ENCODE results near the gene TPMT.
A peak's percentile ranks its signal among the peaks of the same experiment; 100 is the strongest.
"Not testable (repeated sequence)": the region's sequence is repeated elsewhere in the genome, so short reads cannot be mapped to it uniquely, and the experiment has no call there.

The TPMT gene

DNA sequence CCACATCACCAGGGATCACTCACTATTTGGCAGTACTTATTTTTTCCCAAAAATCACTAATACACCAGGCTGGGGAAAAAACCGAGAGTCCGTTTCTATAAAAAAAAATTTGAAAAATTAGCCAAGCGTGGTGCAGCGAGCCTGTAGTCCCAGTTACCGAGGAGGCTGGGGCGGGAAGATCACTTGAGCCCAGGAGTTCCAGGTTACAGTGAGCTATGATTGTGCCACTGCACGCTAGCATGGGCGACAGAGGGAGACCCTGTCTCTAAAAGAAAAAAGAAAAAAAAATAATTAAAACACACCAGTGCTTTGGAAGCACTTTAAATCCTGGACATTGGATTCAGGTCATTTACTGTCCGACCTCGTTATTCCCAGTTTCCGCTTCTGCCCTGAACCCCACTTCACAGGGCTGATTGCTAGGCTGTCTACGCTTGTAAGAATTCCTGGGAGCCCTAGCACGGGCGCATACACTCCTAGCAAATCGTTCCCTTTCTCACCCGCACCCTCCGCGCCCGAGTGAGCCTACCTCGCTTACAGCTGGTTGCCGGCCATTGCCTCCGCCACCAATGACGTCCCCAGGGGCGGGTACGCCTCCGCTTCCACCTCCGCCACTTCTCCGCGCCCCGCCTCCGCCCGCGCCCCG lies at the start of gene TPMT:
TPMT (minus strand) TSS at position 571 of the 643 bp plus-strand sequence. CDS start 5,950 bp downstream, outside the sequence.
- peak within 1 kb of the TSS; percentile 99 for H3K9ac ChIP-seq (ENCODE audit: low read depth, low read length)
- 0 out of 2 replicates have a peak, but pooled peaks cover 3% of the 10 kb centered on the region for H3K36me3 ChIP-seq (ENCODE audit: insufficient read depth, low read length)
- peaks cover 3% of the 10 kb centered on the region; the same call in 1 of the 2 replicates for H3K4me1 ChIP-seq (ENCODE audit: insufficient read depth, low read length)
- H3K9me3 ChIP-seq (ENCODE audit: control insufficient read depth, insufficient read depth, low read length) = no peaks in the 10 kb centered on the region

DNA sequence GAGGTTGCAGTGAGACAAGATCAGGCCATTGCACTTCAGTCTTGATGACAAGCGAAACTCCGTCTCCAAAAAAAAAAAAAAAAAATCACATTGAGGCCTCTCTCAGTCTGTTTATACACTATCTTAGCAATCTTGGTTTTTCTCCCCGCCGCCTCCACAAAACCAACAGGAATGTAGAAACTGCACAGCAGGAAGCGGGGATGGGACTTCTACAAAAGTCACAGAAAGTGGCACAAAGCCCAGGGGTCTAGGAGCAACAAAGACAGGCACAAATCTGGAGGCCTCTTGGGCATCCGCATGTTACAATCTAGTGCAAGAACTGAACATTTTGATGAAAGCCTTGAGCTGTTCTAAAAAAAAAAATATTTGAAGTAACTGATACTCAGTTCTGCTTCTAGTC lies 48.9 kb upstream of the TPMT start:
- Histone ChIP-seq H3K9me3 (ENCODE audit: control insufficient read depth, insufficient read depth, low read length) (no peaks in the 10 kb centered on the region), H3K9ac (ENCODE audit: low read depth, low read length) (no peak overlapping the region), H3K36me3 (ENCODE audit: insufficient read depth, low read length) (no peaks in the 10 kb centered on the region), H3K4me1 (ENCODE audit: insufficient read depth, low read length) (no peaks in the 10 kb centered on the region)

DNA sequence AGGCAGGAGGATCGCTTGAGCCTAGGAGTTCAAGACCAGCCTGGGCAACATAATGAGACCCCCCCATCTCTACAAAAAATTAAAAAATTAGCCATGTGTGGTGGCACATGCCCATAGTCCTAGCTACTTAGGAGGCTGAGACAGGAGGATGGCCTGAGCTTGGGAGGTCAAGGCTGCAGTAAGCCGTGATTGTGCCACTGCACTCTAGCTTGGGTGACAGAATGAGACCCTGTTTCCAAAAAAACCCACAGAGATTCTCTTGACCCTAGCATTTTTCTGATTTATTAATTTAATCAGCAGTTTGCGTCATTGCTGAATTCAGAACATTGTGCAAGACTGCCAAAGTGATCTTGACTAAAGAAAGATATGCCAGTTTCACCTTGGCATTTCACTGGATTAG lies 37.1 kb upstream of the TPMT start:
- H3K36me3 ChIP-seq (ENCODE audit: insufficient read depth, low read length) = no peaks in the 10 kb centered on the region
- no peak overlapping the region for H3K9ac ChIP-seq (ENCODE audit: low read depth, low read length)
- no peaks in the 10 kb centered on the region for H3K9me3 ChIP-seq (ENCODE audit: control insufficient read depth, insufficient read depth, low read length)
- peaks cover 5% of the 10 kb centered on the region for H3K4me1 ChIP-seq (ENCODE audit: insufficient read depth, low read length)

DNA sequence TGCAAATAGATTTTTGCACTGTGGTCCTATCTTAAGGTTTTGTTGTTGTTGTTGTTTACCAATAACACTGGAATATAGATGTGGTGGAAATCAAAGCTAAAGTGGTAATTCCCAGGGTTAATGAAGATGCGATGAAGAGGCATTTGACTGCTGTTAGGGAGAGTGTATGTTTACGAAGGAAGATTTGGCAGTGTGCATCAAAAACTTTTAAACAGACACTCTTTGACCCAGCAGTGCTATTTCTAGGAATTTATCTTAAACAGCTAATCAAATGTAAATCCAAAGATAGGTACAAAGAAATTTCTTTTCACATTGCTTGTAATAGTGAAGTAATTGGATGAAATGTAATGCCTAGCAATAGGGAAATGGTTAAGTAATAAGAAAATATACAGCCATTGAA lies 34.3 kb upstream of the TPMT start:
- Histone ChIP-seq H3K9ac (ENCODE audit: low read depth, low read length) (no peak overlapping the region), H3K4me1 (ENCODE audit: insufficient read depth, low read length) (peaks cover 21% of the 10 kb centered on the region), H3K9me3 (ENCODE audit: control insufficient read depth, insufficient read depth, low read length) (no peaks in the 10 kb centered on the region), H3K36me3 (ENCODE audit: insufficient read depth, low read length) (no peaks in the 10 kb centered on the region)

DNA sequence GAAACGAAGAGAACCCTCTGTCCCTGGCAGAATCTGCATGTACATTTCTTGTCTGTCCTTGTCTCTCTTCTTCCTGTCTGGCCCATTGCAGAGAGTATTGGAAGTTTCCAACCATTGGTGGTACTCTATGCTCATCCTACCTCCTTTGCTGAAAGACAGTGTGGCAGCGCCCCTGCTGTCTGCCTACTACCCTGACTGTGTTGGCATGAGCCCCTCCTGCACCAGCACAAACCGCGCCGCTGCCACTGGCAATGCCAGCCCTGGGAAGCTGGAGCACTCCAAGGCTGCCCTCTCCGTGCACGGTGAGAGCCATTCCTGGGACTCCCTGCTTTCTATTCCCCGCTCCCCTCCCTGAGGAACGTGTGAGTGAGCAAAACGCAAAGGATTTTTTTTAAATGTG lies 32.8 kb upstream of the TPMT start:
- no peaks in the 10 kb centered on the region for H3K36me3 ChIP-seq (ENCODE audit: insufficient read depth, low read length)
- H3K4me1 ChIP-seq (ENCODE audit: insufficient read depth, low read length) = peaks cover 21% of the 10 kb centered on the region
- H3K9ac ChIP-seq (ENCODE audit: low read depth, low read length) = no peak overlapping the region
- no peaks in the 10 kb centered on the region for H3K9me3 ChIP-seq (ENCODE audit: control insufficient read depth, insufficient read depth, low read length)

DNA sequence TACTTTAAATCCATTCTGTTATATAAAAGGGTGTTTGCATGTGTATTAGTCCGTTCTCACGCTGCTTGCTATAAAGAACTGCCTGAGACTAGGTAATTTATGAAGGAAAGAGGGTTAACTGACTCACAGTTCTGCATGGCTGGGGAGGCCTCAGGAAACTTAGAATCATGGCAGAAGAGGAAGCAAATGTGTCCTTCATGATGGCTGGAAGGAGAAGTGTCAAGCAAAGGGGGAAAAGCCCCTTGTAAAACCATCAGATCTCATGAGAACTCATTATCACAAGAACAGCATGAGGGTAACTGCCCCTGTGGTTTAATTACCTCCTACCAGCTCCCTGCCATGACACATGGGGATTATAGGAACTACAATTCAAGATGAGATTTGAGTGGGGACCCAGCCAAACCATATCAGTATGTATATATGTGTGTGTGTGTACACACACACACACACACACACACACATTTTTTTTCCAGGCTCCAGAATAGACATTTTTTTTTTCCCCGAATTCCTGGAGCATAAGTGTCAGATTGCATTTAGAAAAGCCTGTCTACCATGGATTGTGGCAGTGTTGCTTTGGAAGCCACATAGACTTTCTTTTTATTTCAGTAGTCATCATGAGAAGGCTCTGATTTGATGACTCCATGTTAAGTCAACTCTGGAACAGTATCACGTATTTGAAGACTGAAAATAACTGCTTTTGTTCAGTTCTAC lies 31.8 kb upstream of the TPMT start:
- Histone ChIP-seq H3K4me1 (ENCODE audit: insufficient read depth, low read length) (peaks cover 25% of the 10 kb centered on the region), H3K9me3 (ENCODE audit: control insufficient read depth, insufficient read depth, low read length) (no peaks in the 10 kb centered on the region), H3K36me3 (ENCODE audit: insufficient read depth, low read length) (no peaks in the 10 kb centered on the region), H3K9ac (ENCODE audit: low read depth, low read length) (no peak overlapping the region)

DNA sequence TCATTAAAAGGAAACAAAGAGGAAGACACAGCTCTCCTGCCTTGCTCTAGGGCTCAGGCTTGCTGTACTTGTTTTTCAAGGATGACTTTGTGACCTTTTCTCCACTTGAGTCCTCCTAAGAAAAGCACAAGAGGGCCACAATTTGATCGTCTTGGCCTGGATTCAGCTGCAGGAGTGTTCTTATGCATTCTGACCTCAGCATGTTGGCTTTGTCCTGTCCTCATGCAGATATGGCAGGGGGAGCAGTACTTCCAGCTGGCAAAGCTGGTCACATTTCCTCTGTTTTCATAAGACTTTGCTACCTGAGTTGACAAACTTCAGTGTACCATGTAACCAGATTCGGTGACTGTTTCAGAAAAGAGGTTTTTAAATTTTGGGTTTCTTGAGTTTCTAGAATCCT lies 31.2 kb upstream of the TPMT start:
- no peaks in the 10 kb centered on the region for H3K36me3 ChIP-seq (ENCODE audit: insufficient read depth, low read length)
- H3K4me1 ChIP-seq (ENCODE audit: insufficient read depth, low read length) = peaks cover 25% of the 10 kb centered on the region
- H3K9ac ChIP-seq (ENCODE audit: low read depth, low read length) = no peak overlapping the region
- H3K9me3 ChIP-seq (ENCODE audit: control insufficient read depth, insufficient read depth, low read length) = no peaks in the 10 kb centered on the region

DNA sequence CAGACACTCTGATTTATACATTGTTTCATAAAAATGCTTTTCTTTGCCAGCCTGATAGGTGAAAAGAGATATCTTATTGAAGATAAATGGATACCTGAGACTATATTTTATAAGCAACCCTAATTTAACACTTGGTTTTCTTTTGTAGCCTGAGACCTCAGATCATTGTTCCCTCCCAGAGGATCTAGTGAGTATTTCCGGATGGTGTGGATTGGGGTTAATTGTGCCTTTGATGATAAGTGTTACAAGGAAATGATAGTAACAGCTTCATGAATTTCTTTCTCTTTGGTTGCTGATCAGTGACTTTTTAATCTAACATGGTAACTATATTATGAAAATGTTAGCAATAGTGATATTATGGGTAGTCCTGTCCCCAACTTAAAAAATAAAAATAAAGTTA lies 30.7 kb upstream of the TPMT start:
- Histone ChIP-seq H3K9ac (ENCODE audit: low read depth, low read length) (no peak overlapping the region), H3K36me3 (ENCODE audit: insufficient read depth, low read length) (no peaks in the 10 kb centered on the region), H3K4me1 (ENCODE audit: insufficient read depth, low read length) (peaks cover 25% of the 10 kb centered on the region), H3K9me3 (ENCODE audit: control insufficient read depth, insufficient read depth, low read length) (no peaks in the 10 kb centered on the region)

DNA sequence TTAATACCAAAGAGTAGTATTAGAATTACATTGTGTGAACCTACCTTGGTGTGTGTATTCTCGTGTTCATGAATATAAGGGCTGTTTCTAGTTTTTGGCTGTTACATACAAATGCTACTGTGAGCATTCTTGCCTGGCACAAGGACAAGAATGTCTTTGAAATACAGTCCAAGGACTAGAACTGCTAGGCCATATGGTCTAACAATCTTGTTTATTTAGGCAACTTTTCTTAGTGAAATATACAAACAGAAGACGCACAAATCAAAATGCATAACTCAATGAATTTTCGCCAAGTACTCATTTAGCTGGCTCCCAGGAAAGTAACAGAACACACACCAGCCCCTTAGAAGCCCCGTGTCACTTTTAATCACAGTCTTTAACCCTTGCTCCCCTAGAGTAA lies 28.9 kb upstream of the TPMT start:
- Histone ChIP-seq H3K4me1 (ENCODE audit: insufficient read depth, low read length) (peaks cover 25% of the 10 kb centered on the region), H3K9me3 (ENCODE audit: control insufficient read depth, insufficient read depth, low read length) (no peaks in the 10 kb centered on the region), H3K36me3 (ENCODE audit: insufficient read depth, low read length) (no peaks in the 10 kb centered on the region), H3K9ac (ENCODE audit: low read depth, low read length) (no peak overlapping the region)

DNA sequence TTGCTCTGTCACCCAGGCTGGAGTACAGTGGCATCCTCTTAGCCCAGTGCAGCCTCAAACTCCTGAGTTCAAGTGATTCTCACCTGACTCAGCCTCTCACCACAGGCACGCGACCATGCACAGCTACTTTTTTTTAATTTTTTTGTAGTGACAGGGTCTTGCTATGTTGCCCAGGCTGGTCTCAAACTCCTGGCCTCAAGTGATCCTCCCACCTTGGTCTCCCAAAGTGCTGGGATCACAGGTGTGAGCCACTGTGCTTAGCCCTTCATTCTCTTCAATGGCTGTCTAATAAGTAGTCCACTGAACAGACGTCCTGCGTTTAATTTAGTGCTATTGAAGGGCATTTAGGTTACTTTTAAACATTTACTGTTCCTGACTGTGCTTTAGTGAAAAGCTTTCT lies 27.7 kb upstream of the TPMT start:
- H3K36me3 ChIP-seq (ENCODE audit: insufficient read depth, low read length) = no peaks in the 10 kb centered on the region
- H3K9ac ChIP-seq (ENCODE audit: low read depth, low read length) = no peak overlapping the region
- H3K4me1 ChIP-seq (ENCODE audit: insufficient read depth, low read length) = peaks cover 25% of the 10 kb centered on the region
- H3K9me3 ChIP-seq (ENCODE audit: control insufficient read depth, insufficient read depth, low read length) = no peaks in the 10 kb centered on the region

DNA sequence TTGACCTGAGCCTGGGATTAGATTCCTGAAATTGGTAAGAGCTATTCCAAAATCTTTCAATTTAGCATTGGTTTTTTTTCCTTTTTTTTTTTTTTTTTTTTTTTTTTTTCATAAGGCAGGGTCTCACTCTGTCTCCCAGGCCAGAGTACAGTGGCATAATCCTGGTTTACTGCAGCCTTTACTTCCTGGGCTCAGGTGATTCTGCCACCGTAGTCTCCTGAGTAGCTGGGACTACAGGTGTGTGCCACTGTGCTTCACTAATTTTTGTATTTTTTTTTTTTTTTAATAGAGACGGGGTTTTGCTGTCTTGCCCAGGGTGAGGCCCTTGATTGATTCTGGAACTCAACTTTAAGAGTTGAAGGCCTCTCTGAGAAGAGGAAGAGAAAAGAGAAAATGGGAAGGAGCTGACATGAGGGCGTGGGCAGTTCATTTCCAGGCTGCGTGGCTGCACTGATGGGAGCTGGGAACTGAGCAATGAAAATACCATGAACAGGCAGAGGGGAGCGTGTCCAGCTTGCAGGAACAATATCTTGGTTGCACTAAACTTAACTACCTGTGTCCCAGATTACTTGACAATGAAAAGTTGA lies 25.0 kb upstream of the TPMT start:
- Histone ChIP-seq H3K36me3 (ENCODE audit: insufficient read depth, low read length) (no peaks in the 10 kb centered on the region), H3K4me1 (ENCODE audit: insufficient read depth, low read length) (peaks cover 4% of the 10 kb centered on the region; the same call in 1 of the 2 replicates), H3K9ac (ENCODE audit: low read depth, low read length) (no peak overlapping the region), H3K9me3 (ENCODE audit: control insufficient read depth, insufficient read depth, low read length) (no peaks in the 10 kb centered on the region)

DNA sequence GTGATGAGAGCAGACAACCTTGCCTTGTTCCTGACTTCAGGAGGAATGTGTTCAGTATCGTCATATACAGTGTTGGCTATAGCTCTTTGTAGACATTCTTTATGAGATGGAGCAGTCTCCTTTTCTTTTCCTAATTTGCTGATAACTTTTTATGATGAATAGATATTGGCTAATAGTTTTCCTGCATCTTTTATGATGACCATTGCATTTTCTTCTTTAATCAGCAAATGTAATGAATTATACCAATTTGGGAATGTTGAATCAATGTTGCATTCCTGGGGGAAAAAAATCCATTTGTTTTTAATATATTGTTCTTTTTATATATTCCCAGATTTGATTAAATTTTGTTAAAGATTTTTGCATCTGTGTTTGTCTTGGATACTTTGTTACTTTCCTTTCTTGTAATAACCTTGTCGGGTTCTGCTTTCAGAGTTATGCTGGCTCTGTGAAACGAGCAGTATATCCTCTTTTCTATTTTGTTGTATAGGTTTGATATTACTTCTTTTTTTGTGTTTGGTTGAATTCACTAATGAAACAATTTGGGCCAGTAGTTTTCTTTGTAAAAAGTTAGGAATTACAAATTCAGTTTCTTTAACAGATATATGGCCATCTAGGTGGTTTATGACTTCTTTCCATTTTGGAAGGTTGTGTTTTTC lies 24.2 kb upstream of the TPMT start:
- Histone ChIP-seq H3K36me3 (ENCODE audit: insufficient read depth, low read length) (no peaks in the 10 kb centered on the region), H3K9me3 (ENCODE audit: control insufficient read depth, insufficient read depth, low read length) (no peaks in the 10 kb centered on the region), H3K9ac (ENCODE audit: low read depth, low read length) (no peak overlapping the region), H3K4me1 (ENCODE audit: insufficient read depth, low read length) (peaks cover 4% of the 10 kb centered on the region; the same call in 1 of the 2 replicates)

DNA sequence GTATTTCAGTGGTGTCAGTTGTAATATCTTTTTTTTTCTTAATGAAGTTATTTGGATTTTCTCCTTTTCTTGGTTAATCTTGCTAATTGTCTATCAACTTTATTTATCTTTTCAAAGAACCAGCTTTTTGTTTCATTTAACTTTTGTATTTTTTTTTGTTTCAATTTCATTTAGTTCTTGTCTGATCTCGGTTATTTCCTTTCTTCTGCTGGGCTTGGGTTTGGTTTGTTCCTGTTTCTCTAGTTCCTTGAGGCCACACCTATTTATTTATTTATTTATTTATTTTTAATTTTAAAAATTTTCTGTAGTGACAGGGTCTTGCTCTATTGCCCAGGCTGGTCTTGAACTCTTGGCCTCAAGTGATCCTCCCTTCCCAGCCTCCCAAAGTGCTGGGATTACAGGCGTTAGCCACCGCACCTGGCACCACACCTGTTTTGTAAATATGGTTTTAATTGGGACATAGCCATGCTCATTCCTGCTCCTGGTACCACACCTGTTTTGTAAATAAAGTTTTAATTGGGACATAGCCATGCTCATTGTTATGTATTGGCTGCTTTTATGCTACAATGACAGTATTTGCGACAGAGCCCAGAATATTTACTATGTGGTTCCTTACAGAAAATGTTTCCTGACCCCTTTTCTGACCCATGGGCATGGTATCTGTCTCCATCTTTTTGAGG lies 22.5 kb upstream of the TPMT start:
- peaks cover 4% of the 10 kb centered on the region; the same call in 1 of the 2 replicates for H3K4me1 ChIP-seq (ENCODE audit: insufficient read depth, low read length)
- H3K36me3 ChIP-seq (ENCODE audit: insufficient read depth, low read length) = no peaks in the 10 kb centered on the region
- no peaks in the 10 kb centered on the region for H3K9me3 ChIP-seq (ENCODE audit: control insufficient read depth, insufficient read depth, low read length)
- H3K9ac ChIP-seq (ENCODE audit: low read depth, low read length) = no peak overlapping the region

DNA sequence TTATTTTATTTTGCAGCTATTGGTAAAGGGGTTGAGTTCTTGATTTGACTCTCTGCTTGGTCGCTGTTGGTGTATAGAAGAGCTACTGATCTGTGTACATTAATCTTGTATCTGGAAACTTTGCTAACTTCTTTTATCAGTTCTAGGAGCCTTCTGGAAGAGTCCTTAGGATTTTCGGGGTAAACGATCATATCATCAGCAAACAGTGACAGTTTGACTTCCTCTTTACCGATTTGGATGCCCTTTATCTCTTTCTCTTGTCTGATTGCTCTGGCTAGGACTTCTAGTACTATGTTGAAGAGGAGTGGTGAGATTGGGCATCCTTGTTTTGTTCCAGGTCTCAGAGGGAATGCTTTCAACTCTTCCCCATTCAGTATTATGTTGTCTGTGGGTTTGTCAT lies 21.3 kb upstream of the TPMT start:
- not testable (repeated sequence) for H3K9me3 ChIP-seq (ENCODE audit: control insufficient read depth, insufficient read depth, low read length); H3K4me1 ChIP-seq (ENCODE audit: insufficient read depth, low read length); H3K36me3 ChIP-seq (ENCODE audit: insufficient read depth, low read length); H3K9ac ChIP-seq (ENCODE audit: low read depth, low read length)

All from ES-I3 (cell line).